ENCODE measurements around the gene ANKRD11. TPM values are rescaled to one million over a fixed set of nuclear protein-coding genes. Genes with fewer than 3 reads are reported as not detected.

The ANKRD11 gene
- total RNA-seq, 2 donors from 2014 or later, result 118 to 159 TPM

DNA sequence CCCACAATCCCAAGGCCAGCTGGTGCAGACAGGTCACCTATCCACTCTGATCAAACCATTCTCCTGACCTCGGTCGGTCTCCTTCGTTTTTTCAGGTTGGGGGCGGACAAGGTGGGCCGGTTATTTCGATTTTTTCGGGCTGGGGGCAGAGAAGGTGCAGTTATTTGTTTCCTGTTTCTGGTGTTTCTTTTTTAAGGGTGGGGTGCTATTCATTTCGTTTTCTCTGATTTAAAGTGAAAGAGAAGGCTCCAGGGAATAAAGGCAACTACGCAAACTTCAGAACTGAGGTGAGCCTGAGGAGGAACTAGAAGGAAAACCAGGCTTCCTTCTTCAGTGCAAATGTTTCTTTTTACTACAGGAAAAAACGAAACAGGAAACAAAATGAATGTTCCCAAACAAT is 64.8 kb downstream of the ANKRD11 start:
- H3K36me3 Mint-ChIP-seq (ENCODE audit: low read depth), result peaks cover 16% of the 10 kb centered on the region
- Histone ChIP-seq H3K9ac (ENCODE audit: extremely low read depth, low read length, poor library complexity, severe bottlenecking) (no peak overlapping the region), H3K4me3 (ENCODE audit: low read length) (no peak overlapping the region), H3K4me1 (ENCODE audit: control insufficient read depth, insufficient read depth, low read length) (peaks cover 6% of the 10 kb centered on the region), H3K9me3 (ENCODE audit: control insufficient read depth, low read length) (peaks cover 1% of the 10 kb centered on the region), H3K27me3 (ENCODE audit: control insufficient read depth, insufficient read depth, low read length, poor library complexity, severe bottlenecking) (no peaks in the 10 kb centered on the region), H3K27ac (ENCODE audit: low read depth, low read length) (no peak overlapping the region), H3K36me3 (ENCODE audit: control insufficient read depth, insufficient read depth, low read length) (peaks cover 34% of the 10 kb centered on the region)
- H3K9me3 Mint-ChIP-seq, result peaks cover 2% of the 10 kb centered on the region
- H3K27me3 Mint-ChIP-seq (ENCODE audit: insufficient read depth), result no peaks in the 10 kb centered on the region
- DNase-seq, result no peak
- peak overlapping the region; percentile 64 for H3K27ac Mint-ChIP-seq
- TF ChIP-seq, protein P1, sequence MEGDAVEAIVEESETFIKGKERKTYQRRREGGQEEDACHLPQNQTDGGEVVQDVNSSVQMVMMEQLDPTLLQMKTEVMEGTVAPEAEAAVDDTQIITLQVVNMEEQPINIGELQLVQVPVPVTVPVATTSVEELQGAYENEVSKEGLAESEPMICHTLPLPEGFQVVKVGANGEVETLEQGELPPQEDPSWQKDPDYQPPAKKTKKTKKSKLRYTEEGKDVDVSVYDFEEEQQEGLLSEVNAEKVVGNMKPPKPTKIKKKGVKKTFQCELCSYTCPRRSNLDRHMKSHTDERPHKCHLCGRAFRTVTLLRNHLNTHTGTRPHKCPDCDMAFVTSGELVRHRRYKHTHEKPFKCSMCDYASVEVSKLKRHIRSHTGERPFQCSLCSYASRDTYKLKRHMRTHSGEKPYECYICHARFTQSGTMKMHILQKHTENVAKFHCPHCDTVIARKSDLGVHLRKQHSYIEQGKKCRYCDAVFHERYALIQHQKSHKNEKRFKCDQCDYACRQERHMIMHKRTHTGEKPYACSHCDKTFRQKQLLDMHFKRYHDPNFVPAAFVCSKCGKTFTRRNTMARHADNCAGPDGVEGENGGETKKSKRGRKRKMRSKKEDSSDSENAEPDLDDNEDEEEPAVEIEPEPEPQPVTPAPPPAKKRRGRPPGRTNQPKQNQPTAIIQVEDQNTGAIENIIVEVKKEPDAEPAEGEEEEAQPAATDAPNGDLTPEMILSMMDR (conservative IDR thresholded peaks at IDR 0.05), result no peak
- WGBS, 2 experiments (ENCODE audit: insufficient coverage in 1 of 2, insufficient read length in 1 of 2), result 78 to 84% methylated on average over 3 to 10 of the region's 10 CpGs
- peaks cover 40% of the 10 kb centered on the region for H3K4me1 Mint-ChIP-seq
- no peak overlapping the region for H3K4me3 Mint-ChIP-seq

DNA sequence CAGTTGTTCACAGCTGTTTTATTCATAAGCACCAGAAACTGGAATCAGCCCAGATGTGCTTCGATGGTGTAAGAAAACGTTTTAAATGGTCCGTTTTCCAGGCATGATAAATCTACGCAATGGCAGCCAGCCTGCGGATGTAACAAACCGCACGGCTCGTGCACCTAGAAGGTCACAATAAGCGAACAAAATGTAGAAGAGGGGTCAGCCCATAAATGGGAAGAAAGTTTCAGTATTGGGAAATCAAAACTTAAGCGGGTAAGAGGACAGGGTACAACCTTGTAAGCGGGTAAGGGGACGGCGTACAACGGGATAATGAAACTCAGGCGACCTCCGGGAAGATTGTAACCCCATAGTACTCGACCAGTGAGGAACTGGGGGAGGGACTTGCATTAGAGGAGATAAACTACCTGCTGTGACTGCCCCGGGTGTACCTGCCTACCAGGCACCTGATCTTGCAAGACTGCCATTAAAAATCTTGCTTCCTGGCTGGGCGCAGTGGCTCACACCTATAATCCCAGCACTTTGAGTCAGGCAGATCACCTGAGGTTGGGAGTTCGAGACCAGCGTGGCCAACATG is 66.6 kb downstream of the ANKRD11 start:
- peaks cover 16% of the 10 kb centered on the region for H3K36me3 Mint-ChIP-seq (ENCODE audit: low read depth)
- H3K36me3 ChIP-seq (ENCODE audit: control insufficient read depth, insufficient read depth, low read length), result peaks cover 34% of the 10 kb centered on the region
- no peaks in the 10 kb centered on the region for H3K27me3 Mint-ChIP-seq (ENCODE audit: insufficient read depth)
- no peak overlapping the region for H3K9ac ChIP-seq (ENCODE audit: extremely low read depth, low read length, poor library complexity, severe bottlenecking)
- no peak overlapping the region for H3K4me3 Mint-ChIP-seq
- no peaks in the 10 kb centered on the region for H3K27me3 ChIP-seq (ENCODE audit: control insufficient read depth, insufficient read depth, low read length, poor library complexity, severe bottlenecking)
- no peaks in the 10 kb centered on the region for H3K9me3 Mint-ChIP-seq
- TF ChIP-seq, protein P1 (conservative IDR thresholded peaks at IDR 0.05), result no peak
- H3K4me3 ChIP-seq (ENCODE audit: low read length), result no peak overlapping the region
- H3K4me1 ChIP-seq (ENCODE audit: control insufficient read depth, insufficient read depth, low read length), result peaks cover 6% of the 10 kb centered on the region
- H3K27ac ChIP-seq (ENCODE audit: low read depth, low read length), result no peak overlapping the region
- DNase-seq, result no peak
- no peaks in the 10 kb centered on the region for H3K9me3 ChIP-seq (ENCODE audit: control insufficient read depth, low read length)
- WGBS, 2 experiments (ENCODE audit: insufficient coverage in 1 of 2, insufficient read length in 1 of 2), result 93% methylated on average over 19 to 21 of the region's 21 CpGs
- peak overlapping the region; percentile 36 for H3K27ac Mint-ChIP-seq
- peaks cover 40% of the 10 kb centered on the region for H3K4me1 Mint-ChIP-seq

DNA sequence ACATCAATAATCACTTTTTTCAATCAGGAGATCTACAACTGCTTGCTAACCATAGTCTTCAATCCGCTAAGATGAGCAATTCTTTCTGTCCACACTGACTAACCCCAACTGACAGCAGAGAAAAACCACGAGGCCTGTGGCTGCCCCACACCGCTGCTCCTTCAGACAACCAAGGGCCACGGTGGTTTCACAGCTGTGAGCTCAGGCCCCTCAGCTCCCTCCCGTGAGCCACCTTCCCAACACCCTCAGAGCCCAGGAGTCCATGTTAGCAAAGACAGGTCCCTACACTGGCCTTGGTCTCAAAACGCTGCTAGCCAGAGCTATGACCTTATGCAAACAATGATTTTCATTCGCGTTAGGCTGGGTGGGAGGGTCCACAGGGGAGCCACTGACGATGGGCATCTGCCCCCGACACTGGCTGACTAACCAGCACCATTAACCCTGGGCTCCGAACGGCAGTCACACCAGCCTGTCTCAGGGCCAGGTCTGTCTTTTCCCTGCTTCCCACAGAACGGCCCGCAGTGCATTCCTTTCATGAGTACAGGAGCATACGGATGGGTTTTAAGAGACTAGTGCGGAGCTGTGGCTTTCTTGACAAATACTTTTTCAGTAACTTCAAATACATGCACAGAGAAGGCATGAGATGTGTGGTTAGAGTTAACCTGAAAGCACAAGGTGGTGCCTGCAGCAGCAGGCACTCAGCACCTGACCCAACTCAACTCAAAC is 67.3 kb downstream of the ANKRD11 start:
- TF ChIP-seq, protein P1 (conservative IDR thresholded peaks at IDR 0.05), result no peak
- Histone ChIP-seq H3K27me3 (ENCODE audit: control insufficient read depth, insufficient read depth, low read length, poor library complexity, severe bottlenecking) (no peaks in the 10 kb centered on the region), H3K4me1 (ENCODE audit: control insufficient read depth, insufficient read depth, low read length) (peaks cover 6% of the 10 kb centered on the region), H3K4me3 (ENCODE audit: low read length) (no peak overlapping the region), H3K9ac (ENCODE audit: extremely low read depth, low read length, poor library complexity, severe bottlenecking) (no peak overlapping the region), H3K9me3 (ENCODE audit: control insufficient read depth, low read length) (no peaks in the 10 kb centered on the region), H3K27ac (ENCODE audit: low read depth, low read length) (no peak overlapping the region), H3K36me3 (ENCODE audit: control insufficient read depth, insufficient read depth, low read length) (peaks cover 38% of the 10 kb centered on the region)
- Mint-ChIP-seq H3K9me3 (no peaks in the 10 kb centered on the region), H3K27ac (peak overlapping the region; percentile 36), H3K36me3 (ENCODE audit: low read depth) (peaks cover 16% of the 10 kb centered on the region), H3K4me3 (no peak overlapping the region), H3K27me3 (ENCODE audit: insufficient read depth) (no peaks in the 10 kb centered on the region), H3K4me1 (peaks cover 40% of the 10 kb centered on the region)
- 89 to 90% methylated on average over 9 to 16 of the region's 16 CpGs for WGBS, 2 experiments (ENCODE audit: insufficient coverage in 1 of 2, insufficient read length in 1 of 2)
- DNase-seq, result no peak

All from endodermal cell (in vitro differentiated cells).